HG03103 (cell line): ENCODE measurements around the gene LSS.
"Not testable (repeated sequence)": the region's sequence is repeated elsewhere in the genome, so short reads cannot be mapped to it uniquely, and the experiment has no call there.

Experiments
- ATAC-seq: cut with Tn5 transposase; IDR thresholded peaks from one replicate; pipeline ENCODE4 v1.9.1; 2021; ENCODE audit warnings: low read depth; ENCODE audit not compliant: unreplicated experiment

Gene LSS

GRCh38 chr21:46189959-46190490, 38.5 kb downstream of the LSS start:
- no peak for ATAC-seq

- ATAC-seq, result no peak
Observed at GRCh38 chr21:46189213-46189958, 39.2 kb downstream of the LSS start.

GRCh38 chr21:46188226-46189212, 40.1 kb downstream of the LSS start:
- no peak for ATAC-seq

DNA sequence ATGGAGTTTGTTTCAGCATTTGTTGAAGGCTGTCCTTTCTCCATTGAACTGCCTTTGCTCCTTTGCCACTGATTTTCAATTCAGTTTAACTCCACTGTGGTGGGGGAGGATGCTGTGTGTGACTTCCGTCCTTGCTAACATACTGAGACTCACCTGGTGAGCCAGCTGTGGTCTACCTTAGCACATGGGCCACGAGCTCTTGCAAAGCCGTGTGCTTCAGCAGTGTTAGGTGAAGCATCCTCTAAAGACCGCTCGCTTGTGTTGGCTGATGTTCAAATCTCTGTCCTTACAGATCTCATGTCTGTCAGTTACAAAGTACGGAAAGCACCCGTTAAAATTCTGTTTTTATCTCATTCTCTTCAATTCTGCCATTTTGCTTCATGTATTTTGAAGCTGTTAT, 40.8 kb downstream of the LSS start:
- ATAC-seq, result no peak

DNA sequence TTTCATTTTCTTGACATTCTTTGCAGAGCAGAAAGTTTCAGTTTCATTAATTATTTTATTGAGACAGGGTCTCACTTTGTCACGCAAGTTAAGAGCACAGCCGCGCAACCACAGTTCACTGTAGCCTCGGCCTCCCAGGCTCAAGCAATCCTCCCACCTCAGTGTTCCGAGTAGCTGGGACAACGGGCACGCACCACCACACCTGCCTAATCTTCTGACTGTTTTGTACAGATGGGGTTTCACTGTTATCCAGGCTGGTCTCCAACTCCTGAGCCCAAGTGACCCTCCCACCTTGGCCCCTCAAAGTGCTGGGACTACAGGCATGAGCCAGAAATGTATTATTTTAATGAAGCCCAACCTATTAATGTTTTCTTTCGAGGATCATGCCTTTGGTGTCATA, 41.3 kb downstream of the LSS start:
- no peak for ATAC-seq

- no peak for ATAC-seq
Observed at GRCh38 chr21:46185716-46186115, 42.9 kb downstream of the LSS start.

DNA sequence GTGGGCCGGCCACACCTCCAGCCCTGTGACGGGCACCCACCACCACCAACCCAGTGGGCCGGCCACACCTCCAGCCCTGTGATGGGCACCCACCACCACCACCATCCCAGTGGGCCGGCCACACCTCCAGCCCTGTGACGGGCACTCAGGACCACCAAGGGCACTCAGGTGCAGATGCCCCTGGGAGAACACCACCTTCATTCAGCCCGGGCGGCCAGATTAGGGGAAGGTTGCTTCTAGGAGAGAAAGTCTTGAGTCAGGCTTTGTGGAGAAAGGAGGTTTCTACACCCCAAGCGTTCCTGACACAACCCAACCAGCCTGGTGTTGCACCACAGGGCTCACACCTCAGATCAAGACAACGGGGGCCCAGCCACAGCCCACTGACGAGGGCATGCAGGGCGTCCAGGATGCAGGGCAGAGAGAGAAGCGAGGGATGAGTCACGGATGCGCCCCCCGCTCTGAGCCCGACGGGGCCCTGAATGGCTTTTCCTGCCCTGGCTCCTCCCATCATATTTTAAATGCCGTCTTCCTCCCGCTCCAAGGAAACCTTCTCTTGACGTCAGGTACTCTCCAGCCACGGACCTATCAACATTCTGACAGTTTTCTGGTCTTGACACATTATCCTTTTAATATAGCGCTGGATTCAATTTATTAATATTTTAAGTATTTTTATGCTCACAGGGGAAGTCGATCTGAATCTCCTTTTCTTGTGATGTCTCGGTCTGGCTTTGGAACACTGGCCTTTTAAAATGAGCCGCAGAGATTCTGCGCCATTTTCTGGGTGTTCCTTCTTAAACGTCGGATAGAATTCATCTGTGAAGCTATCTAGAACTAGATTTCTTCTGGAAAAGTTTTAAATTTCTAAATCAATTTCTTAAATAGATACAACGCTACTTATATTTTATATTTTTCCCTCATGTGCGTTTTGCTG, 43.7 kb downstream of the LSS start:
- no peak for ATAC-seq

DNA sequence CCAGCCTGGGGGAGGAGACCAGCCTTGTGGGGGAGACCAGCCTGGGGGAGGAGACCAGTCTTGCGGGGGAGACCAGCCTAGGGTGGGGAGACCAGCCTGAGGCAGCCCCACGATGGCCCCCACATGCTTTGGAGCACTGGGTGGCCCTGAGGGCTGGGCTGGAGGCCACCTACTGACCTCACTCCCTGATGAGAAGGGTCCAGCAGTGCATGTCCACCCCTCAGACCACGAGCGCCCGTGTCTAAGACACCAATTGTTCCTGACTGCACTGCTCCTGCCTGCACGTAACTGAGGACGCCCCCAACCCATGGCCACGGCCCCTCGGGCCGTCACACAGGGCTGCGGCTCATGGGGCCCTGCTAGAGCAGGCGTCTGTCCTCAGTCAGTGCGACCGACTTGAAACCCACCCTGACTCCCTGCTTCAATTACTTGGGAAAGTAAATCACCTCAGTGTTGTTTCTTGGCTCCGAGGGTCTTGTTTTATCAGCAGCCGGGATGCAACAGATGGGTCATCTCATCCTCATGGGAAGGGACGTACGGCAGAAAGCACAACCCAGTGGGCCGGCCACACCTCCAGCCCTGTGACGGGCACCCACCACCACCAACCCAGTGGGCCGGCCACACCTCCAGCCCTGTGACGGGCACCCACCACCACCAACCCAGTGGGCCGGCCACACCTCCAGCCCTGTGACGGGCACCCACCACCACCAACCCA, 44.5 kb downstream of the LSS start, which contains the start of gene SPATC1L:
Gene SPATC1L (minus strand): TSS at position 550 of the 715 bp plus-strand sequence. CDS start 1,643 bp downstream, outside the sequence.
- ATAC-seq, result no peak

- not testable (repeated sequence) for ATAC-seq
Observed at GRCh38 chr21:46183337-46183909, 45.2 kb downstream of the LSS start.

GRCh38 chr21:46182548-46183336, 45.8 kb downstream of the LSS start:
- ATAC-seq, result no peak

DNA sequence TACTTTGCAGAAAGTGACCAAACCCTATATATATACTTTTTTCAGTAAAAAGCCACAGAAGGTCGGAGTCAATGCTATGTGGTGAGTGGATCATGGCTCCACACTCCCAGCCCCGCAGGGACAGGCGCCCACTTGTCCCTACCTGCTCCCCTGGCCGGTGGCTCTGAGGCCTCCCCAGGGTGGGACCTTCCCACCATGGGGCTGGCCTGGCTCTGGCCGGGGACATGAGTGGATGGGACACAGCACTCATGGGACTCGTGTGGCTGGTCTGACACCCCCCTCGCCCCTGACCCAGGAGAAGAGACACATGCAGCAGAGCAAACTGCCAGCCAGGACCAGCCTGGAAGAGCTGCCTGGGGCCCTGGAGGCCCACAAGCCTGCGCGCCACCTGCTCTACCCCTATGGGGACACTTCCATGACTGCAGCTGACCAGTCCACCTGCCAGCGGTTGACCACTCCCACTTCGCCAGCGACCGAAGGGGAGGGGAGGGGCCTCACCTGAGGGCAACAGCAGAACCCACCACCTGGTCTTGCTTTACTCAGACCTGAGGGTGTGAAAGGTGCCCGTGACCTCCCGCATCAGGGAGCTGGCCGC, 46.5 kb downstream of the LSS start:
- no peak for ATAC-seq

DNA sequence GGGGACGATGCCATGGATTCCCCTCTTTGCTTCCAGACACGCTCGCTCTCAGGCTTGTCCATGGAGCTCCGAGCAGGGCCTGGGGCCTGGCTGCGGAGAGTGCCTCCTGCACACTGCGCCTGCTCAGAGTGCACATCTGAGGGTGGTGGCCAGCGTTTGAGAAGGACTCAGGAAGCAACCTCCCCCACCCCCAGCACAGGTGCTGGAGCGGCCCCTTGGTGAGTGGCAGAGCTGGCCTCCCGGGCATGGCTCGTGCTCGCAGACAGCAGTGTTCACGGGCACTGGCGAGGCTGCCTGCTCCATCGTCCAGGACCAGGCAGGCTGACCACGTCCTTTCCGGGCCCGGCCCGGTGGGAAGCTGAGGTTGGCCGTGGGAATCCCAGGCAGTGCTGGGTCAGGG, 47.1 kb downstream of the LSS start:
- ATAC-seq, result no peak

DNA sequence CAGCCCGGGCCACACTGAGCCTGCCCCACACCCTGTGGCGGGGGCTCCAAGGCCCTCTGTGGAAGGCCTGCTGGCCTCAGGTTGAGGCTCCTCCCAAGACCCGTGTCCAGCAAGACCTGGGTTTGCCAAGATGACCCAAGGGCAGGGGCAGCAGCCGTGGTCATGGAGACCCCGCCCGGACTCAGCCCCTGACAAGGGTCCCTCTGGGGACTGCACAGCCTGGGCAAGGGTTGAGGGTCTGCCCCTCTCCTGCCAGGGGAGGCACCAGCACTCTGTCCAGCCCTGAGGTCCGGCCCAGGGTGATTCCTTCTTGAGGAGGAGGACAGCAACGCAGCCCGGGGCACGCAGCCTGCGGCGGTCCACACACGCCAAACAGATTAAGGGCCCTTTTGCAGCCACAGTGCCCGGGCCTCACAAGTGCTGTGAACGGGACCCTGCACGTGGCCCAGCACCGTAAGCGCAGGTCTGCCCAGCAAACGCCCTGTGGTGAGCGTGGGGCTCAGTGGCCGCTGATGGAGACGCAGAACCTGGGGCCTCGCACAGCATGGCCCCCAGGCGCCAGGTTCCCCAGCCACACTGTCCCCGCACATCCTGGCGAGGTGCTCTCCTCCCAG, 47.7 kb downstream of the LSS start:
- ATAC-seq, result no peak

GRCh38 chr21:46180079-46180722, 48.4 kb downstream of the LSS start:
- ATAC-seq, result no peak

GRCh38 chr21:46179708-46180078, 48.9 kb downstream of the LSS start:
- no peak for ATAC-seq

DNA sequence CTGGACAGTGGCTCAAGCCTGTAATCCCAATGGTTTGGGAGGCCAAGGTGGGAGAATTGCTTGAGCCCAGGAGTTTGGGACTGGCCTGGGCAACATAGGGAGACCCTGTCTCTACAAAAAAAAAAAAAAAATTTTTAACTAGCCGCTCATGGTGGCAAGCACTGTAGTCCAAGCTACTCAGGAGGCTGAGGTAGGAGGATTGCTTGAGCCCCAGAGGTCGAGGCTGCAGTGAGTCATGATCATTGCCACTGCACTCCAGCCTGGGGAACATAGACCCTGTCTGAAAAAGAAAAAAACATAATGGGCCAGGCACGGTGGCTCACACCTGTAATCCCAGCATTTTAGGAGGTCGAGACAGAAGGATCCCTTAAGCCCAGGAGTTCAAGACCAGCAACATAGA, 49.6 kb downstream of the LSS start:
- no peak for ATAC-seq

GRCh38 chr21:46176443-46177129, 52.0 kb downstream of the LSS start:
- ATAC-seq, result not testable (repeated sequence)
